Stimulated activated CD8-positive, alpha-beta memory T cell treated with anti-CD3 and anti-CD28 coated beads, Interleukin-4, amount 100 ng/mL, for 24 hours (primary cell): ENCODE results near the gene SHANK3.
"Not testable (repeated sequence)": the region's sequence is repeated elsewhere in the genome, so short reads cannot be mapped to it uniquely, and the experiment has no call there.

ENCODE experiments used
- DNase-seq: peaks from one replicate; pipeline ENCODE4 v3.0.0-alpha.2; 2020; ENCODE audit warnings: low read depth

Gene SHANK3

GRCh38 chr22:50653256-50653655, 19.4 kb upstream of the SHANK3 start:
- no peak for DNase-seq

DNA sequence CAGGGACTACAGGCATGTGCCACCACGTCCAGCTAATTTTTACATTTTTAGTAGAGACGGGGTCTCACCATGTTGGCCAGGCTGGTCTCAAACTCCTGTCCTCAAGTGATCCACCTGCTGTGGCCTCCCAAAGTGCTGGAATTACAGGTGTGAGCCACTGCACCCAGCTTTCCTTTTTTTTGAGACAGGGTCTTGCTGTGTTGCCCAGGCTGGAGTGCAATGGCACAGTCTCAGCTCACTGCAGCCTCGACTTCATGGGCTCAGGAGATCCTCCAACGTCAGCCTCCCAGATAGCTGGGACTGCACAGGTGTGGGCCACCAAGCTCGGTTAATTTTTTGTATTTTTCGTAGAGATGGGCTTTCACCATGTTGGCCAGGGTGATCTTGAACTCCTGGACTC, 18.0 kb upstream of the SHANK3 start:
- not testable (repeated sequence) for DNase-seq

DNA sequence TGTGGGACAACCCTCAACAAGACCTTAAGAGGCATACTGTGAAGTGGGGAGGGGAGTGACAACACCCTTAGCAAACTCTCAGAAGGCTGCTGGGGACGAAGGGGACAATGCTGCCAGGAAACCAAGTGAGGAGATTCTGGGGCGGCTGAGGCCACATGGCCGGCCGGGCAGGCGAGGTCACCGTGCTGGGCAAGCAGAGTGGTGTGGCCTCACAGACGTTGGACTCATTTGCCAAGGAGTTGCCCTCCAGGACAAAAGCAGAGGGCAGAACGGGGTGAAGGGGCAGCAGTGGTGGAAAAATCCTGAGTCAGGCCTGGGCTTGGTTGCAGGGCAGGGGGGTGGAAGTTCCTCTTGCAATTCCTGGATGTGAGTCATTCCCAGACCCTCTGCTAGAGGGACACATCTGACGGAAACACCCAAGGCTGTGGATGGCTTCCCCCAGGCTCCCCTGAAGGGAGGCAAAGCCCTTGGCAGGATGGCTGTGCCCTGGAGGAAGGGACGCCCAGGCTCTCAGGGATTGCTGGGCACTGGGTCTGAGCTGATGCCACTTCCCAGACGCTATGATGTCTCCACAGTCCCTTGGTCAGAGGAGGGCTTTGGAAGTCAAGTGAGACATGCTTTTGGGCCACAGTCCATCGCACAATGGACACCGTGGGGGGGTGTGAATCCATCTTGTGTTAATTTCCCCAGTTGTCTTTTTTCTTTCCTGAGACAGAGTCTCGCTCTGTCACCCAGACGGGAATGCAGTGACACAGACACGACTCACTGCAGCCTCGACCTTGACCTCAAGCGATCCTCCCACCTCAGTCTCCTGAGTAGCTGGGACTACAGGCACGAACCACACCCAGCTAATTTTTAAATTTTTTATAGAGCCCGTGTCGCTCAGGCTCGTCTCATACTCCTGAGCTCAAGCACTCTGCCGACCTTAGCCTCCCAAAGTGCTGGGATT, 16.2 kb upstream of the SHANK3 start:
- no peak for DNase-seq

GRCh38 chr22:50657925-50658324, 14.7 kb upstream of the SHANK3 start:
- no peak for DNase-seq

- not testable (repeated sequence) for DNase-seq
Observed at GRCh38 chr22:50659711-50660110, 12.9 kb upstream of the SHANK3 start.

DNA sequence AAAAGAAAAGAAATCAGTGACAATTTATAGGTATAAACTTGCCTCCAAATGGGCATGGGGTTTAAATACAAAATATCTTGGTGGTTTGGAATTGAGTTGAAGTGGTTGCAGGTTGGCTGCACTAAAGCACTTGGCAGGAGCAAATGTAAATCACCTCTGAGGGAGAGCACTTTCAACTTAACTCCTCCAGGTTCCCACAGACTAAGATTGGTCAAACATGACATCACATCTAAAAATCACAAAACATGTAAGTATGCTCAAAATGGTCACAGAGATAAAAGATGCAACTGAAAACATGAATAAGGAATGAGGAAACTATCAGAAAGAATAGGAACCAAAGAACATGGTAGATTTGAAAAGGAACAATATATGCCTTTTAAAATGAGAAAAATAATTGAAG, 12.3 kb upstream of the SHANK3 start:
- no peak for DNase-seq

- DNase-seq = no peak
Observed at GRCh38 chr22:50665212-50665611, 7.4 kb upstream of the SHANK3 start.

DNA sequence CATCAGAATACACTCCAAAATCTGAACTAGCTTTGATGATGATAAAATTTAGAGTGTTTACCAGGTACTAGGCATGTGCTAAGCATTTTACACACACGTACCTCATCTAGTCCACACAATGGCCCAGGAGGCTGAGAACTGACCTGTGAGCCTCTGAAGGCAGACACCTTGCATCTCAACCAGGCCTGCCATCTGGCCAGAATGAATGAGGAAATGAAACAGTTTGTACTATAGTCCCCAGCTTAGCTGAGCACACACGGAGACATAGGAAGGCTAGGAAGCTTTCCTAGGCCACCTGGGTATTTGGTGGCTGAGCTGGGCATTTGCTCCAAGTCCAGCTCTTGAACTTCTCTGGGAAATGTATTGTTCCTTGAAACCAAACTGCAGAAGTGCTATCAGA, 6.9 kb upstream of the SHANK3 start:
- DNase-seq = no peak

DNA sequence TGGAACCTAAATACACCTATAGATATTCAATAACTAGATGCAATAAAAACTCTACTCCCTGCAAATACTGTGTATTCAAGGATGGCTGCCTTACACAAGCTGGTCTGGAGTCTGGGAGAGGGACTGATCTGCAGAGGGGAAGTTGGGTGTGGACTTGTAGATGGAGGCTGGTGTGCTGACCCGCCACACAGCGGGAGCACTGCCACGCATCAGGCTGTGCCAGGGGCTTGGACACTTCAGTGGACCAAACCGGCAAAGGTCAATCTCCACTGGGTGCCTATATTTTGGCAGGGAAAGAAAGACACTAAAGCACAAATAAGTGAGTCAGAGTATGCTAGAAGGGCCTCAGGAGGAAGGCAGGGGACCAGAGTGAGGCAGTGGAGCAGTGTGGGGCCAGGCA, 2.1 kb upstream of the SHANK3 start:
- DNase-seq = no peak

GRCh38 chr22:50670914-50671538, 1.6 kb upstream of the SHANK3 start:
- DNase-seq = no peak

DNA sequence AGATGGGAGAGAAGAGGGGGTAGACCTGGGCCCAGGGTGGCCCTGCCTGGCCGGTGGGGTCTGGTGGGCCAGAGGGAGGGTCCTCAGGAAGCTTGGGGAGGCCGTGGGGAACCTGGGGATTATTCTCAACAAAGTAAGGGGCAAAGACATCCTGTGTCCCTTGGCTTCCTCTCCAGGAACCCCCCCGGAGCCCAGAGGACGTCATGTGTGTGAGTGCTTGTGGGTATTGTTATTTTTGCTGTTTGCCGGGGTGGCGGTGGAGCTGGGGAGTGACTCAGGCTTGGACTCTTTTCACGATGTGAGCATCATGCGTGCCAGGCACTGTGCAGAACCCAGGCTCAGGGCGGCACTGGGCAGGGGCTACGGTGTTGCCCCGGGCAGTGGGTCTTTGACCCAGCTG, 982 bp upstream of the SHANK3 start:
- DNase-seq = no peak

- DNase-seq = no peak
Observed at GRCh38 chr22:50672041-50672440, 582 bp upstream of the SHANK3 start.

DNA sequence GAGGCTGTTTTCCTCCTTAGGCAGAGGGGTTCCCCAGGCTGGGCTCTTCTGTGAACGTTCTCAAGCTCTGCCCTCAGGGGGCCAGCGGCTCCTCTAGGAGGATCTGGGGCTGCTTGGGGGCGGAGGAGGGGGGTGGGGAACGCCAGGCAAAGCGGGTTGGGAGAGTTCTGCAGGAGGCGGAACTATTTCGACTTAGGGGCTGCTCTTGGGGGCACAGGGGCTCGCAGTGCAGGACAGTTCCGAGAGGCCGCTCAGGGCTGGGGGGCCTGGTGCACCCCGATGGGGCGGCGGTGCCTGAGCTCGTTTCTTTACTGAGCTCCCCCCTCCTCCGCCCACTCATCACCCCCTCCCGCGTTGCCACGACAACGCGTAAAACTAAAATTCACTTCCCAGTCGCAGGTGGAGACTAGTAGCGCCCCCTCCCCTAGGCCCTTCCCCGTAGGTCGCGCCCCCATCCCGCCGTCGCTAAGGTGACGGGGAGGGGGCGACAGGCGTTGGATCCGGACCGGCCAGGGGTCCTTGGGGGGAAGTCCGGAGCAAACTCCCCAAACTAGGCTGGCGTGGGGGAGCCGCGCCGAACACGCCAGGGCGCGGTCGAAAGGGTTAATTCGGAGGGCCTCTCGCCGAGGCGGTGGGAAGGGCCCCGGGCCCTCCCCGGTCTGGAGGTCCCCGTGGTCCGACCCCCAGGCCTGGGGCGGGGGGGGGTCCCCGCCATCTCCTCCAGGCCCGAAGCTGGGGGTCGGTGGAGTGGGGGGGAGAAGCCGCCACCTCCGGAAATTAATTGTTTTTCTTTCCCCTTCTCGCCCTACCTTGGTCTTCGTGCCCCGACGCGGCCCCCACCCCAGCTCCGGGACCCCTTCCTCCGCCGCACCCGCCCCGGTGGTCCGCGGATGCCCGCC, 857 bp downstream of the SHANK3 start:
- no peak for DNase-seq

- no peak for DNase-seq
Observed at GRCh38 chr22:50674130-50674500, 1.5 kb downstream of the SHANK3 start.

- no peak for DNase-seq
Observed at GRCh38 chr22:50674606-50675552, 2.3 kb downstream of the SHANK3 start.

DNA sequence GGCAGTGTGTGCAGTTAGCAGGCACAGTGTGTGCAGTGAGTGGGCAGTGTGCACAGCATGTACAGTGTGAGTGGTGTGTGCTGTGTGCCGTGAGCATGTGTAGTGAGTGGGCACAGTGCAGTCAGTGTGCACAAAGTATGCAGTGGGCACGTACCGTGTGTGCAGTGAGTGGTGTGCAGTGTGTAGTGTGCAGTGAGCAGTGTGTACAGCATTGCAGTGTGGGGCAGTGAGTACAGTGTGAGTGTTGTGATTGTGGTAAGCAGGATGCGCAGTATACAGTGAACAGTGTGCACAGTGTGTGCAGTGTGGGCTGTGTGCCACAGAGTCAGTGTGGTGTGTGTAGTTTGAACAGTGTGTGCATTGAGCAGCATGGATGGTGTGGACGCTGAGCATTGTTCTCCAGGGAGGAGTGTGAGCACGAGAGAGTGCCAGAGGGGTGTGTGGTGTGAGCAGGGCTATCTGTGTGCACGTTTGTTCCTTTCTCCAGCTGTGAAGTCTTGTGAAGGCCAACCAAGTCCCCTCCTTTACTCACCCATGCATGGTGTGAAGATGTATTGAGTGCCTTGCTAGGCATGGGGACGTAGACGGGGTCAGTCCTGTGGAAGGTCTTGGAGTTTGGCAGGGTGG, 3.0 kb downstream of the SHANK3 start:
- no peak for DNase-seq

DNA sequence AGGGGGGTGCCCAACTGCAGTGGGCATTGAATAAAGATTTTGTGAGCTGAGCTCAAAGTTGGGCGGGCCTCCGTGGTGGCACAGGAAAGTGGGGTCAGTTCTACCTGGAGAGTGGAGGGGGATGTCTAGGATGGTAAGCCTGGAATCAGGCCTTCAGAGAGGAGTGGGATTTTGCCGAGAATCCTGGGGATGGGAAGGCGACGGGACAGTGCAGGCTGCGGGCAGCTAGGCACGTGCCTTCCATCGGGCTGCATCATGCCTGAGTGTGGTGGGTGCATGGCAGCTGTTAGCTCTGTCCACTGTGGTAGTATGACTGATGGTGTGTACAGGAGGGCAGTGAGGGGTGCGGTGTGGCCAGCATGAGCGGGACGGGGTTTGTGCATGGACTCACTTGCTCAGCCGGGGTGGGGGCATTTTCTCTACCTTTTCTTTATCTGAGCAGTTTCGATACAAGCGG, 3.6 kb downstream of the SHANK3 start:
- DNase-seq = no peak

DNA sequence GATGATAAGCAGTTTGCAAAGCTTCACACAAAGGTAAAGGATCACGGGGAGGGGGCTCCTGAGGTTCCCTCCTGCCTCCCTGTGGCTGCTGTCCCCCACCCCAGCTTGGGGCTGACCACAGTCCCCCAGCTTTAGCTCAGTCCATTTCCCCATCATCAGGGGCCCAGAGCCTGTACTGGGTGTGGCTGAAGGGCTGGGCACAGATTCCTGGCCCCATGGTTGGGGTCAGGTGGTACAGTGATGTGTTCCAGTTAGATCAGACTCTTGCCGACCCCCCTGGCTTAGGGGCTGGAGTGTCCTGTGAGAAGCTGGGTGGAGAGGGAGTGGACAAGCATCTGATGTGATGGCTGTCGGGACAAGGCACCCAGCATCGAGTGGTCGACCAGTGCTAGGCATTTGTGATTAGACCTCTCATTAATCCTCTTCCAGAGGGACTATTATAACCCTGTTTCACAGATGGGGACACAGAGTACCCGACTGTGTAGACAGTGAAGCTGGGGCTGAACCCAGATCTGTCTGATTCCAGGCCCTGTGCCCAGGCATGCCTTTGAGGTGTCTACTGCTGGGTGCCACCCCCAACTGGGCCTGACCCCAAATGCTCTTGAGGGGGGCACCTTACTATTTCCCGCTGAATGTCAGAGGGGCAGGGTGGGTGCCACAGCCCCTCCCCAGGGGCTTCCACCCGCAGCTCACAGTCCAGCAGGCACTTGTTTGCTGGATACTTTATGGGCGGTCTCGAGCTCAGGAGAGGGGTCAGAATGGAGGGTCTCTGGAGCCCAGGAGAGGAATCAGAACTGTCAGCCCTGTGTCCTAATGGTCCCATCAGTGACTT, 4.3 kb downstream of the SHANK3 start:
- DNase-seq = no peak

DNA sequence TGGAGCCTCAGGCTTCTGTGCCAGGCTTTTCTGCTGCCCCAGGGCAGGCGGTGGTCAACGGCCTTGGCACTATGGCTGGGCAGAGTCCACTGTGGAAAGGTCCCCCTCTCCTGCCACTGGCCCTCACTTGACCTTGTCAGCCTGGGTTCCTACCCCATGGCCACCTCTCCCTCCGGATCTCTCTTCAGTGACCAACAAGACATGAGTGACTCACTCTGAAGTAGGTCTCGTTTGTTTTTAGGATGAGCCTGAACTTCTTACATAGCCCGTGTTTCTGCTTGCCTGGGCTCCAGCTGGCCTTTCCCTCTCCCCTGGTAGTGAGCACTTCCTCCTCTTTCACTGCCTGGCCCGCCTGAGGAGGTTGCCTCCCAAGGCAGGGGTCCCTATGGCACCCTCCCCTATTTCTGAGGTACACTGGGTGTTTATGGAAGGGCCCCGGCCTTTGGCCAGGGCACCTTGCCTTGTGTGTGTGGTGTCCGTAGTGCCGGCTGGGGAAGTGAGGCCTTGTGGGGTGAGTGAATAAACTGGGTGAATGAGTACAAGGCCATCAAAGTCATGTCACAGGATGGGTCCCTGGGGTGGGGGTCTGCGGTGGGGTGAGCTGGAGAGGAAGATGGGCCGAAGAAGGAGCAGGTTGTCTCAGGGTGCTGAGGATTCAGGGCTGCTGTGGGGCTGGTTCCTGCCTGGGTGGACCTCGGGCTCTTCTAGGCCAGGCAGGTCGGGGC, 5.0 kb downstream of the SHANK3 start:
- DNase-seq = no peak
